H54 (cell line): ENCODE results near the gene ZNF827.

ENCODE experiments used
- DNase-seq: peaks from one replicate; pipeline ENCODE4 v3.0.0; 2011; ENCODE audit warnings: low spot score, mixed read lengths; ENCODE audit not compliant: insufficient read length
- FAIRE-seq: peaks from 3 replicates; lab custom pipeline; 2011; peaks lifted over from hg19 to GRCh38; lab: Jason Lieb, UNC
- POLR2A ChIP-seq: IDR thresholded peaks from 2 replicates; pipeline ENCODE4 v1.6.1; 2011; ENCODE audit warnings: low read depth, mild to moderate bottlenecking, low read length

The ZNF827 gene

GRCh38 chr4:145786830-145787229 lies 151.8 kb downstream of the ZNF827 start:
- TF ChIP-seq POLR2A, result no peak
- no peak for DNase-seq
- no peak for FAIRE-seq

- no peak for FAIRE-seq
- no peak for TF ChIP-seq POLR2A
- DNase-seq, result no peak
Measured at GRCh38 chr4:145786261-145786660, 152.4 kb downstream of the ZNF827 start.

GRCh38 chr4:145785391-145786008 lies 153.1 kb downstream of the ZNF827 start:
- no peak for FAIRE-seq

GRCh38 chr4:145784036-145784435 lies 154.6 kb downstream of the ZNF827 start:
- TF ChIP-seq POLR2A, result no peak
- no peak for DNase-seq
- FAIRE-seq, result no peak

More at GRCh38 chr4:145785391-145786008, 153.1 kb downstream of the ZNF827 start:
- no peak for TF ChIP-seq POLR2A
- DNase-seq, result no peak

- FAIRE-seq (no peak), DNase-seq (no peak)
- no peak for TF ChIP-seq POLR2A
Measured at GRCh38 chr4:145782756-145783155, 155.9 kb downstream of the ZNF827 start.

- no peak for TF ChIP-seq POLR2A
- no peak for FAIRE-seq
Measured at GRCh38 chr4:145781351-145781750, 157.3 kb downstream of the ZNF827 start.

GRCh38 chr4:145779319-145779801 lies 159.3 kb downstream of the ZNF827 start:
- DNase-seq (no peak), FAIRE-seq (no peak)
- TF ChIP-seq POLR2A, result no peak

More at GRCh38 chr4:145781351-145781750, 157.3 kb downstream of the ZNF827 start:
- no peak for DNase-seq

- DNase-seq (no peak), FAIRE-seq (no peak)
- TF ChIP-seq POLR2A, result no peak
Measured at GRCh38 chr4:145776208-145776607, 162.4 kb downstream of the ZNF827 start.

GRCh38 chr4:145775406-145775805 lies 163.2 kb downstream of the ZNF827 start:
- no peak for TF ChIP-seq POLR2A
- DNase-seq (no peak), FAIRE-seq (no peak)

- no peak for TF ChIP-seq POLR2A
- FAIRE-seq (no peak), DNase-seq (no peak)
Measured at GRCh38 chr4:145774473-145774872, 164.2 kb downstream of the ZNF827 start.

- FAIRE-seq (no peak), DNase-seq (no peak)
- TF ChIP-seq POLR2A, result no peak
Measured at GRCh38 chr4:145773581-145774234, 164.9 kb downstream of the ZNF827 start.

- no peak for DNase-seq
- no peak for TF ChIP-seq POLR2A
- no peak for FAIRE-seq
Measured at GRCh38 chr4:145772347-145772746, 166.3 kb downstream of the ZNF827 start.

- no peak for FAIRE-seq
- no peak for DNase-seq
- no peak for TF ChIP-seq POLR2A
Measured at GRCh38 chr4:145770124-145770523, 168.5 kb downstream of the ZNF827 start.

- no peak for TF ChIP-seq POLR2A
- DNase-seq (no peak), FAIRE-seq (no peak)
Measured at GRCh38 chr4:145769450-145770037, 169.1 kb downstream of the ZNF827 start.
